EL (cell line): Measurements from ENCODE around the gene KRTAP5-11.
"Not testable (repeated sequence)": the region's sequence is repeated elsewhere in the genome, so short reads cannot be mapped to it uniquely, and the experiment has no call there.

Source experiments
- DNase-seq: peaks from one replicate; pipeline ENCODE4 v3.0.0-alpha.2; 2016

The KRTAP5-11 gene

DNA sequence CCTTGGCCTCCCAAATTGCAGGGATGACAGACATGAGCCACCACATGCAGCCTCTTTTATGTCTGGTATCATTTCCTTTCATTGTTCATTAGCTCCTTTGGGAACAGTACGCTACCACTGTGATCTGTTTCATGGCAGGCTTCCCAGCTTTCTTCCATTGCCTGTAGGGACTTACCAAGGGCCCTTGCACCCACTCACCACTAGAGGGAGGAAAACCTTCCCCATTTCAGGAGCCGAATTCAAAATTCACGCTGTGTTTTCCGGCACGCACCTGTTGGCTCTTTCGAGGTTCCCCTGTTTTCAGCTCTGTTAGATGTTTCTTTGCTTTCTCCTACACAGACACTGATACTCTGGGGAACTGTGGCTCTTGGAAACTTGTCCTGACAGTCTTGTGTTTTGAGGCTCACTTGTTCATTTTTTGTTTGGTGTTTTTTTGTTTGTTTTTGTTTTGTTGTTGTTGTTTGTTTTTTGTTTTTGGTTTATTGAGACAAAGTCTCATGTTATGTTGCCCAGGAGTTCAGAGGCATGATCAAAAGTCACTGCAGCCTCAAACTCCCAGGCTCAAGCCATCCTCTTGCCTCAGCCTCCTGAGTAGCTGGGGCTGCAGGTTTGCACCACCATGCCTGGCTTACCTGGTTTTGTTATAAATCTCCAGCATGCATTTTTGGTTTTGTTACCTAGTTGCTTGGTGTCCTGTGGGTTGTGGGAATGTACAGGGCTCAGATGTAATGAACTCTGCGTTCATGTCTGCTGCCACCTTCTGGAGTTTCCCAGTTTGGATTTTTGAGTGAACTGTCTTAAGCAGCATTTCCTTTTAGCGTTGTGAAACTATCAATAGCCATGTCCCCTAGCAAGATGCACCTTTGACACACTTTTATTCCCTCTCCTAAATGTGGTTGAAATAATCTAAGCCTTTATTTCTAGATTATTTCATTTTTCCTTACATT lies 2.3 kb downstream of the KRTAP5-11 start:
- peak; percentile 67 for DNase-seq

DNA sequence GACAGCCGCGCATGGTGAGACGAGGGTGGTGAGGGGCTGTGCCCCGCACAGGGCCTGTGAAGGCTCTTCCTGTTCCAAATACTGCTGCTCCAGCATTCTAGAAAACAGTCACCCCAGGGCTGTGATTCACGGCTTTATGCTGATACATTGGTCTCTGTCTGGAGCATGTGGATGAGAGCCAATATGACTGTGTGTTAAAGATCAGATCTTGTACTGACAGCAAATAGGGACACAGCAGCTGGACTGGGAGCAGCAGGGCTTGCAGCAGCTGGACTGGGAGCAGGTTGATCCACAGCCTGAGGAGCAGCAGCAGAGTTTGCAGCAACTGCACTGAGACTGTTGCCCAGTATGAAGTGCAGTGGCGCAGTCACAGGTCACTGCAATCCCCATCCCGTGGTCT lies 3.2 kb downstream of the KRTAP5-11 start:
- not testable (repeated sequence) for DNase-seq

DNA sequence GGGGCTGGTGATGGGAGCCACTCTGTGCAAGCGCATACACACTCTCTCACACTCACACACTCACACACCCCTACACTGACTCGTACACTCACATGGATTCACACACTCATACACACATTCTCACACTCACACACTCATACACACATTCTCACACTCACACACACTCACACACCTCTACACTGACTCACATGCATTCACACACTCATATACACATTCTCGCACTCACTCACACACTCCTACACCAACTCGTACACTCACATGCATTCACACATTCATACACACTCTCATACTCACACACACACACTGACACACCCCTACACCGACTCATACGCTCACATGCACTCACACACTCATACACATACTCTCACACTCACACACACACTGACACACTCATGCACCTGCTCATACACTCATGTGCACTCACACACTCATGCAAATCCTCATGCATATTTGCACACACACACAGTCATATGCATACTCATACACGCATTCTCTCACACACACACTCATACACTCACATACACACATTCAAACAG lies 5.1 kb downstream of the KRTAP5-11 start:
- DNase-seq = no peak

DNA sequence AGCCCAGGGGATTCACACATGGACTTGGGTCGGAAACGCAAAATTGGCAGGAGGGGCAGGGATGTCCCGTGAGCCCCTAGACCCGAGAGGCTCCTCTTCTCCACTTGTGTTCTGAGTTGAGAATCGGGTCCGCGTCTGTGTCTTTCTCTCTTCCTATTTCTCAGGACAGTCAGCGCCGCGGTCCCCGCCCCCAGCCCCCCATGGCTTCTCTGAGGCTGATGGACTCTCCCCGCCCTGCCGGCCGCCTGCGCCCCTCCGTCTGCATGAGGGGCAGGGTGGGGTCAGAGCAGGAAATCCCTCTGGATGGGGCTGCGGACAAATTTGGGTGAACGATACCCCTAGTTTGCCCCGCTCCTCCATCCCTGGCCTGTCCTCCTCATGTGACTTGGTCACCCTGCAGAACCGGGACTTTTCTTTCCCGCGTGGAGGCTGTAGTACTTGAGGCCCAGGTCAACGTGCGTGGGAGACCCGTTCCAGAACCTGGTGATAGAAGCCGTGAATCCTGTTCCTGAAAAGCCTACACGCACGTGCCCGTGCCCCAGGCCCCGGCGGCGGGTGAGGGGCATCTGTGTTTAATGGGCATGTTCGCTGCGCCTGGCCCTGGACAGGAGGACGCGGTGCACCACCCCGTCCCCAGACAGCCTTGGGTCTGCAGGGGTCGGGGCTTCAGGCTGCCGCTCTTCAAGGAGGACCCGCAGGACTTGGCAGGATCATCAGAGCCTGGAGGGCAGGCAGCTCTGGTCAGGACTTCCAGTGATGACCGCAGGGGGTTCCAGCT lies 5.8 kb downstream of the KRTAP5-11 start:
- not testable (repeated sequence) for DNase-seq

DNA sequence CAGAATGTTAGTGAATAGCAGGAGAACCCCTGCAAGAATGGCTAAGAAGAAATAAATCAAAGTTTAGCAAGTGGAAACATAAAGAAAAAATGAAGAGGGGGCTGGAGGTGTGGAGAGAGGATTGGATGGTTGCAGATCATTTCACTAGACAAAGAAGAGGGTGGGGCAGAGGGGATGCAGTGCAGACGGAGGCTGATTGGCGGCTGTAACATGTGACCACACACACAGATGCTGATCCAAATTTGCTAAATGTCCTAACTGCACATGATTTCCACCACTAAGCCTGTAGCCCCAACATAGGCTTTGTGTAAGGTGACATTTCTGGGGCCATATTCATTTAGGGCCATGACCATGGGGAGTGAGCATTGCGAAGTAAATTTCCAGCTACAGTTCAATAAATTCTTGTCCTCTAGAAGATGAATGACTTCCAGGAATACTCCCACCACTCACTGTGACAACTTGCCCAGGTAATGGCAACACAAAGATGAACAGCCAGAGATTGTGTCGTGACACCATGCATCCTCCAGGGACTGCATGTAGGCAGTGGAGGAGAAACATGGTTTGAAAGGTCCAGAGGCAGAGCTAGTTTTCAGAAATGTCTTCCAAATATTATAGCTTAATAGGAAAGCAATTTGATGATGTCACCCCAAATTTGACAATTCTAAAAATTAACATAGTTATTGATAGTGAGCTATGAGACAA lies 6.8 kb downstream of the KRTAP5-11 start:
- DNase-seq = no peak

DNA sequence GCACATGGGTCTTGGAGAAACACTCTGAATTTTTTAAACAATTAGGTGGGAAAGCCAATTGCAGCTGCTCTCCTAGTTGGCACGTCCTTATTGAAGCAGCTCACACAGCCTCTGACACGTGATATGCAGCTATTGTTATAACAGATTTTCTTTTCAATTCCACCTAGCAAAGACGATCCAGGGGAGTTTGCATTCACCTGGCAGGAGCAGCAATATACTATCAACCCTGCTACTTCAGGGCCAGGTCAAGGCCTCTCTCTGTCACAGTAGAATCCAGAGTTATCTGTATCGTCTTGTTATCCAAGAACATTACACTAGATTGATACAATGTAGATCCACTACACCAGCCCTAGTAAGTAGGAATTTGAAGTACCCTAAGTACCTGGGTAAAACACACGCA lies 8.3 kb downstream of the KRTAP5-11 start:
- DNase-seq = no peak

DNA sequence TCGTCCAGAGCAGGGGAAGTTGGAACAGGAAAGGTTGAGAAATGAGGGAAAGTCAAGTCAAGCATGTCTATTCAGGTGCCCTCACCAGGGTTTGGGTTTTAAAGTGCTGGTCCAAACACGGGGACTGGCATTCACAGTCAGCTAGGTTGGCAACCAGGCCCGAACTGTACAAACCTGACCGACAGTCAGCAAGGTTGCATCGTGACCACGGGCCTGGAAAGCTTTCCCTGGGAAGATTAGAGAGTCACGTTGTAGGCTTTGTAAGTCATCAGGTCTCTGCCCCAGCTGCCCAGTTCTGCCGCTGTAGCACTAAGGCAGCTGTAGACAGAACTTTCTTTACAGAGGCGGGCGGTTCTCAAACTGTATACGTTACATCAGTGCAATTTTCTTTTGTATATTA lies 9.9 kb downstream of the KRTAP5-11 start:
- DNase-seq = no peak

DNA sequence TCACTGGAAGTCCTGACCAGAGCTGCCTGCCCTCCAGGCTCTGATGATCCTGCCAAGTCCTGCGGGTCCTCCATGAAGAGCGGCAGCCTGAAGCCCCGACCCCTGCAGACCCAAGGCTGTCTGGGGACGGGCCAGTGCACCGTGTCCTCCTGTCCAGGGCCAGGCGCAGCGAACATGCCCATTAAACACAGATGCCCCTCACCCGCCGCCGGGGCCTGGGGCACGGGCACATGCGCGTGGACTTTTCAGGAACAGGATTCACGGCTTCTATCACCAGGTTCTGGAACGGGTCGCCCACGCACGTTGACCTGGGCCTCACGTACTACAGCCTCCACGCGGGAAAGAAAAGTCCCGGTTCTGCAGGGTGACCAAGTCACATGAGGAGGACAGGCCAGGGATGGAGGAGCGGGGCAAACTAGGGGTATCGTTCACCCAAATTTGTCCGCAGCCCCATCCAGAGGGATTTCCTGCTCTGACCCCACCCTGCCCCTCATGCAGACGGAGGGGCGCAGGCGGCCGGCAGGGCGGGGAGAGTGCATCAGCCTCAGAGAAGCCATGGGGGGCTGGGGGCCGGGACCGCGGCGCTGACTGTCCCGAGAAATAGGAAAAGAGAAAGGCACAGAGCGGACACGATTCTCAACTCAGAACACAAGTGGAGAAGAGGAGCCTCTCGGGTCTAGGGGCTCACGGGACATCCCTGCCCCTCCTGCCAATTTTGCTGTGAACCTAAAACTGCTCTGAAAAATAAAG lies 11.4 kb downstream of the KRTAP5-11 start:
- DNase-seq = not testable (repeated sequence)

DNA sequence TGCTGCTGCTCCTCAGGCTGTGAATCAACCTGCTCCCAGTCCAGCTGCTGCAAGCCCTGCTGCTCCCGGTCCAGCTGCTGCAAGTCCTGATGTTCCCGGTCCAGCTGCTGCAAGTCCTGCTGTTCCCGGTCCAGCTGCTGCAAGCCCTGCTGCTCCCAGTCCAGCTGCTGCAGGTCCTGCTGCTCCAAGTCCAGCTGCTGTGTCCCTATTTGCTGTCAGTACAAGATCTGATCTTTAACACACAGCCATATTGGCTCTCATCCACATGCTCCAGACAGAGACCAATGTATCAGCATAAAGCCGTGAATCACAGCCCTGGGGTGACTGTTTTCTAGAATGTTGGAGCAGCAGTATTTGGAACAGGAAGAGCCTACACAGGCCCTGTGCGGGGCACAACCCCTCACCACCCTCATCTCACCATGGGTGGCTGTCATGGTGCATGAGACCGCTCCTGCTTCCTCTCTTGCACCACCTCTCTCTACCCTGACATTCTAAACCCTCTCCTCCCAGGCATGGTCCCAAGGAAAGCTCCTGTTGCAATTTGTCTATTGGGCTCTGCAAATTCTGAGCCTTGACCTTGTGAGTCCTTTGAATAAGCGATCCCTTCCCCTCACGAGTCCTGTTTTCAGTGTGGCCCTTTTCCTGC lies 13.8 kb downstream of the KRTAP5-11 start:
- no peak for DNase-seq

DNA sequence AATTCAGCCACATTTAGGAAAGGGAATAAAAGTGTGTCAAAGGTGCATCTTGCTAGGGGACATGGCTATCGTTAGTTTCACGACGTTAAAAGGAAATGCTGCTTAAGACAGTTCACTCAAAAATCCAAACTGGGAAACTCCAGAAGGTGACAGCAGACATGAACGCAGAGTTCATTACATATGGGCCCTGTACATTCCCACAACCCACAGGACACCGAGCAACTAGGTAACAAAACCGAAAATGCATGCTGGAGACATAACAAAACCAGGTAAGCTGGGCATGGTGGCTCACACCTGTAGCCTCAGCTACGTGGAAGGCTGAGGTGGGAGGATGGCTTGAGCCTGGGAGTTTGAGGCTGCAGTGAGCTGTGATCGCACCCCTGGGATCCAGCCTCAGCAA lies 15.0 kb downstream of the KRTAP5-11 start:
- DNase-seq = not testable (repeated sequence)

DNA sequence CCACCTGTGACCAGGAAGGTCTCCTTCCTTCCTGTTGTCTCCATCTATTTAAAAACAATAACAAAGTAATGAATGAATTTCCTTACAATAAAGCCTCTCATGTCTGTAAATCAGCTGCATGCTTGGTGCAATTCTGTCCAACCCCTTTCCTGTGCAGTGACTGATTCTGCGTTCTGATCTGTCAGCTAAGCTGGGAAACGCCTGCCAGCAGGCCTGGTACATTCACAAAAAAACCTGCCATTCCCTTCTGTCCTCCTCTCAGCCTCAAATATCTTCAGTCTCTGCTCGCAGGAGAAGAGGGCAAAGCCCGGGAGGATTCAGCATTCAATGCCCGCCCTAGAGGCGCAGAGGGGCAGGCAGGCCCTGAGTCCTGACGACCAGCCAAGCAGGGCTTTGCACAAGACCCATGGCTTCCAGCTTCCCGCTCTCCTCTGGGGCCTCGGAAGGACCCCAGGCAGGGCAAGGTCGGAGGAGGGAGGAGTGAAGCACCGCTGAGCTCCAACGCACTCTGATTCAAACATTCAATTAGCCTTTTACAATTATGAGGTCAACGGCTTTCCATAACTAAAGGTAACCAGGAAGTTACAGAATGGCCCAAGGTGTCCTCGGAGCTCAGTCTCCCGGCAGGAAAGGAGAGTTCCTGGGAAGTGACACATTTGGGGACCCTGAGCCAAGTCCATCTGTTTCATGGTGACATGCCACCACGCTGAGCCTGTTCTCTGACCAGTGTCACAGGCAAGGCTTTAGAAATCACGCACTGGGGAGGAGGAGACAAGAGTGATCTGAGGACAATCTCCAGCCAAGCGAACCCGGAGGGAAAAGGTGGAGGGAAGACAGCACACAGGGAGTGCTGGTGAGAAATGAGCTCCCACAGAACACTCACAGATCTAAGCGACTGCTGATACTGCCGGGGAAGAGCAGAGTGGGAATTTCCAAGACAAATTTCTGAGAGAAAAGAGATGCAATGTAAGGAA lies 15.8 kb downstream of the KRTAP5-11 start:
- DNase-seq = not testable (repeated sequence)

DNA sequence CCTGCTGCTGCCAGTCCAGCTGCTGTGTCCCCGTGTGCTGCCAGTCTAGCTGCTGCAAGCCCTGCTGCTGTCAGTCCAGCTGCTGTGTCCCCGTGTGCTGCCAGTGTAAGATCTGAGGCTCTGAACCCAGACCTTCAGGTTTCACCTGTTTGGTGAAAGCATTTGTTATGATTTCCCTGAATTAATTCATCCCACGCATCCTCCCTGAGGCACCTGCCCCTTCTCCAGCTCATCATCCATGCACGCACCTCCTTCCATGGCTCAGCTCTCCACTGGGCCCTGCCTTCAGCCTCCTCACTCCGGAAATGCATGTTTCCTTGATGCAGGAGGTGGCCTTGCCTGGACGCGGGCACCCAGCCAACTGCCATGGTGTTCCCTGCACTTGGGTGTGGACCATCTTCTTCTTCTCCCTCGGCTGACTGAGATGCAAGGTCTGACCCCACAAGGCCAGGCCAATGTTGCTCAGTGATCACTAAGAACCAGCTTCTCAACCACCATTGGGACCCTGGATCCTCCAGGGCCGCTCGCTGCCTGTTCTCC lies 16.5 kb downstream of the KRTAP5-11 start:
- no peak for DNase-seq

DNA sequence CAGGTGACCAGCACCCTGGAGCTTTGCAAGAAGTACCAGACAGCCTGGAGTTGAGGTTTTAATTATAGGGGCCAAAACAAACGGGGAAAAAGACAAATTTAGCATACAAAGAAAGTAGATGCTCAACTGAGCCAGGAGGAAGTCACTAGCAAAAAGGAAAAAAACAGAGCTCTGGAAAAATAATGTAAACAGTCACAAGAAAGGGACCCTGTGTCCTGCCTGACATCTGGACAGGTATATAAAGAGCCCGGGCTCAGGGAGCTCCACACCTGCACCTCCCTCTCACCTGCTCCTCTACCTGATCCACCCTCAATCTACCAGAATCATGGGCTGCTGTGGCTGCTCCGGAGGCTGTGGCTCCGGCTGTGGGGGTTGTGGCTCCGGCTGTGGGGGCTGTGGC lies 17.4 kb downstream of the KRTAP5-11 start, which contains the start of gene KRTAP5-10:
Gene KRTAP5-10 (plus strand): TSS at position 301 of the 400 bp plus-strand sequence. CDS start 25 bp downstream, at position 326.
- DNase-seq = no peak

DNA sequence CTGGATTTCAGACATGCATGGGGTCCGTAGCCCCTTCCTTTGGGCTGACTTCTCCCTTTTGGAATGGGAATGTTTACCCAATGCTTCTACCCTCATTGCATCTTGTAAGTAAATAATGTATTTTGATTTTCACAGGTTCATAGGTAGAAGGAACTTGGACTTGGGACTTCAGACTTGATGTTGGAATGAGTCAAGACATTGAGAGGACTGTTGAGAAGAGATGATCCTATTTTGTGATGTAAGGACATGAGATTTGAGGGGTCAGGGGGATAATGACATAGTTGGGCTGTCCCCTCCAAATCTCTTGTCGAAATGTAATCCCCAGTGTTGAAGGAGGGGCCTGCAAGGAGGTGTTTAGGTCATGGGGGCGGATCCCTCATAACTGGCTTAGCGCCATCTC lies 18.2 kb downstream of the KRTAP5-11 start:
- DNase-seq = no peak

DNA sequence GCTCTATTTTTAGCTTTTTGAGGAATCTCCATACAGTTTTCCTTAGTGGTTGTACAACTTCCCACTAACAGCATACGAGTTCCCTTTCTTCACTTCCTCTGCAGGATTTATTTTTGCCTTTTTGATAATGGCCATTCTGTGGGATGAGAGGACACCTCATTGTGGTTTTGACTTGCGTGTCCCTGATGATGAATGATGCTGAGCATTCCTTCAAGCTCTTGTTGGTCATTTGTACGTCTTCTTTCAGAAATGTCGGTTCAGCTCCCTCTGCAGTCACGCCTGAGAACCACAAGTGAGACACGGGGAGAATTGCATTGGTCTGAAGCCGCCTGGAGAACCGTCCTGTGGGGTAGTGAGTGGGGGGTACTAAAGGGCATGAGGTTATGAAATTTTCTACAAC lies 19.3 kb downstream of the KRTAP5-11 start:
- peak; percentile 62 for DNase-seq

DNA sequence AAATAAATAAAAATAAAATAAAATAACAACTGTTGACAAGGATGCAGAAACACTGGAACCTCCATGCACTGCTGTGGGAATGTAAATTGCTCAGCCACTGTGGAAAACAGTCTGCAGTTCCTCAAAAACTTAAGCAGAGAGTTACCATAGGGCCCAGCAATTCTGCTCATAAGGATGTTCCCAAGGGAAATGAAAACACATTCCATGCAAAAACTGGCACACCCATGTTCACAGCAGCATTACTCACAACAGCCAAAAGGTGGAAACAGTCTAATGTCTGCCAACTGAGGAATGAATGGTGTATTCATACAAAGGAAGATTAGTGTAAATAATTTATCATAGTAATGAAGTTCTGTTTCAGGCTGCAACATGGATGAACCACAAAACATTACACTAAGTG lies 20.6 kb downstream of the KRTAP5-11 start:
- no peak for DNase-seq

DNA sequence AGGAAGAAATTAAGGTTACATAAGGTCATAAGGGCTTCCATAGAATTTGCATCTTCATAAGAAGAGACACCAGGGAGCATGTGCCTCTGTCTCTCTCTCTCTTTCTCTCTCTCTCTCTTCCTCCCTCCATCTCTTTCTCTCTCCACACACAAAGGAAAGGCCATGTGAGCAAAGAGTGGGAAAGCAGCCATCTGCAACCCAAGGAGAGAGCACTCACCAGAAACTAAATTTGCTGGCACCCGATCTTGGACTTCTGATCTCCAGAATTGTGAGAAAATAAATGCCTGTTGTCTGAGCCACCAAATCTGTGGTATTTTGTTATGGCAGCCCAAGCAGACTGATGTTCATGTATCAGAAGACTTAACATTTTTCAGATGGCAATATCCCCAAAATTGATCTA lies 23.7 kb downstream of the KRTAP5-11 start:
- DNase-seq = no peak

DNA sequence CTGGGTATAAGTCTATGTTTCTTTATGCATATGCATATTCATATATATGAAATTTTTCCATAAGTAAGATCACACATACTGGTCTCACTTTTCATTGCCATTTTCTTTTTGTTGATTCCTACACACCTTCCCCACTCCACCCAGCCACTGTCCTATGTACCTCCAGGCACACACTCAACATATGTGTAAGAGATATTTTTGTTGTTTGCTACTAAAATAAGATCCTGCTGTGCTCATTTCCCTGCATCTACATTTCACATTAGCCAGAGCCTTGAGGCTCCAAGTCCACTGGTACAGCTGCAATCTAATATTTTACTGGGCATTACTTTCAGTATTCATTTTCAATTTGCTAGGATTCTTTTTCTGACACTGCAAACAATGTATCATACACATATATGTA lies 25.4 kb downstream of the KRTAP5-11 start:
- DNase-seq = no peak

DNA sequence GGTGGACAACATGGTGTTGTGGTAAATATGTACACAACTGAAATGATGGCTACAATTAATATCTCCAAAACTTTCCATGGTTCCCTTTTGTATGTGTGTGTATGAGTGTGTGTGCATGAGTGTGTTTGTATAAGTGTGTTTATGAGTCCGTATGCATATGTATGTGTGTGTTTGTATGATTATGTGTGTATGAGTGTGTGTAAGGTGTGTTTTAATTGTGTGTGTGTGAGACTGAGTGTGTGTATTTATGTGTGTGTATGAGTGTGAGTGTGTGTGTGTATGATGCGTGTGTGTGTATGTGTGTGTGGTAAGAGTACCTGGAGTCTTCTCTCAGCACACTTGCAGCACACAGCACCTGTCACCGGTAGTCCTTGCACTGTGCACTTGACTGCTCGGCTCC lies 26.7 kb downstream of the KRTAP5-11 start:
- DNase-seq = no peak

DNA sequence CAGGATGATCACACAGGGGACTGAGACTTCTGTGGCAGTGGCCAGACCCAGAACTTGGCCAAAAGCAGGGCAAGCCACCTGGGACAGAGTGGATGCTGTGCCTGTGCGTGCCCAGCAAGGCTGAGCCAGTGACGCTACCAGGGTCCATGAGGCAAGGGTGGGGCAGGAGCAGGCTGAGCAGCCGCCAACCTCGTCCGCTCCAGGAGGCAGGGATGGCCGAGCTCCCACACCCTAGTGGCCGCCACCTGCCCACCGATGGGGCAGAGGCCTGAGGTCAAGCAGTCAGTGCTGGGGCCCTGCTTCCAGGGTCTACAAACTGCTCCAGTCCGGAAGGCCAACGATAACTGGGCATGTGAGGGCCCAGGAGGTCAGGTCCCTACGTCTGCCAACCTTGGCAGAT lies 27.2 kb downstream of the KRTAP5-11 start:
- no peak for DNase-seq
